ENCODE measurements around the gene C1orf159. TPM values are rescaled to one million over a fixed set of nuclear protein-coding genes. Genes with fewer than 3 reads are reported as not detected.

The C1orf159 gene
- total RNA-seq, 2 donors from 2014 or later: 18.0 to 18.6 TPM

- ATAC-seq (replicated peaks in 1 of 2) (no peak), DNase-seq (no peak)
- Mint-ChIP-seq H3K27ac (no peak overlapping the region), H3K27me3 (ENCODE audit: low read depth) (no peaks in the 10 kb centered on the region), H3K4me3 (no peak overlapping the region), H3K9me3 (no peaks in the 10 kb centered on the region), H3K36me3 (ENCODE audit: insufficient read depth in 2 of 2) (no peaks in the 10 kb centered on the region), H3K4me1 (ENCODE audit: low read depth) (peaks cover 14% of the 10 kb centered on the region)
Measured at GRCh38 chr1:1134300-1134970, 18.5 kb upstream of the C1orf159 start.

- H3K9me3 Mint-ChIP-seq: no peaks in the 10 kb centered on the region
- DNase-seq (no peak), ATAC-seq (replicated peaks in 1 of 2) (no peak)
- H3K4me3 Mint-ChIP-seq: no peak overlapping the region
- H3K4me1 Mint-ChIP-seq (ENCODE audit: low read depth): peaks cover 14% of the 10 kb centered on the region
- H3K27me3 Mint-ChIP-seq (ENCODE audit: low read depth): no peaks in the 10 kb centered on the region
- no peaks in the 10 kb centered on the region for H3K36me3 Mint-ChIP-seq (ENCODE audit: insufficient read depth in 2 of 2)
- H3K27ac Mint-ChIP-seq: no peak overlapping the region
Measured at GRCh38 chr1:1132956-1133750, 17.3 kb upstream of the C1orf159 start.

GRCh38 chr1:1132042-1132950 lies 16.4 kb upstream of the C1orf159 start:
- Mint-ChIP-seq H3K27ac (no peak overlapping the region), H3K27me3 (ENCODE audit: low read depth) (no peaks in the 10 kb centered on the region), H3K4me1 (ENCODE audit: low read depth) (peaks cover 7% of the 10 kb centered on the region), H3K36me3 (ENCODE audit: insufficient read depth in 2 of 2) (no peaks in the 10 kb centered on the region), H3K4me3 (no peak overlapping the region), H3K9me3 (no peaks in the 10 kb centered on the region)
- ATAC-seq (replicated peaks in 1 of 2) (no peak), DNase-seq (no peak)

GRCh38 chr1:1130206-1131120 lies 14.6 kb upstream of the C1orf159 start:
- Mint-ChIP-seq H3K36me3 (ENCODE audit: insufficient read depth in 2 of 2) (no peaks in the 10 kb centered on the region), H3K27ac (no peak overlapping the region), H3K4me1 (ENCODE audit: low read depth) (no peaks in the 10 kb centered on the region), H3K27me3 (ENCODE audit: low read depth) (no peaks in the 10 kb centered on the region), H3K4me3 (no peak overlapping the region), H3K9me3 (no peaks in the 10 kb centered on the region)
- ATAC-seq (replicated peaks in 1 of 2) (no peak), DNase-seq (no peak)

GRCh38 chr1:1129381-1129821 lies 13.5 kb upstream of the C1orf159 start:
- Mint-ChIP-seq H3K27ac (no peak overlapping the region), H3K4me3 (no peak overlapping the region), H3K36me3 (ENCODE audit: insufficient read depth in 2 of 2) (no peaks in the 10 kb centered on the region), H3K27me3 (ENCODE audit: low read depth) (no peaks in the 10 kb centered on the region), H3K4me1 (ENCODE audit: low read depth) (no peaks in the 10 kb centered on the region), H3K9me3 (no peaks in the 10 kb centered on the region)
- DNase-seq: no peak
- no peak for ATAC-seq (replicated peaks in 1 of 2)

- Mint-ChIP-seq H3K4me3 (no peak overlapping the region), H3K36me3 (ENCODE audit: insufficient read depth in 2 of 2) (peaks cover 3% of the 10 kb centered on the region in 2 donors), H3K27ac (no peak overlapping the region), H3K27me3 (ENCODE audit: low read depth) (no peaks in the 10 kb centered on the region), H3K4me1 (ENCODE audit: low read depth) (no peaks in the 10 kb centered on the region), H3K9me3 (peaks cover 6% of the 10 kb centered on the region in 2 donors)
- DNase-seq (no peak), ATAC-seq (replicated peaks in 1 of 2) (no peak)
Measured at GRCh38 chr1:1128454-1129139, 12.7 kb upstream of the C1orf159 start.

GRCh38 chr1:1127551-1128451 lies 11.9 kb upstream of the C1orf159 start:
- Mint-ChIP-seq H3K36me3 (ENCODE audit: insufficient read depth in 2 of 2) (peaks cover 4 to 5% of the 10 kb centered on the region in 2 donors), H3K4me1 (ENCODE audit: low read depth) (peaks cover 1% of the 10 kb centered on the region), H3K4me3 (no peak overlapping the region), H3K27ac (no peak overlapping the region), H3K9me3 (peaks cover 8 to 9% of the 10 kb centered on the region in 2 donors), H3K27me3 (ENCODE audit: low read depth) (no peaks in the 10 kb centered on the region)
- ATAC-seq (replicated peaks in 1 of 2) (no peak), DNase-seq (no peak)

GRCh38 chr1:1125945-1126344 lies 10.1 kb upstream of the C1orf159 start:
- H3K27ac Mint-ChIP-seq: no peak overlapping the region
- H3K4me1 Mint-ChIP-seq (ENCODE audit: low read depth): peaks cover 5% of the 10 kb centered on the region
- H3K36me3 Mint-ChIP-seq (ENCODE audit: insufficient read depth in 2 of 2): peaks cover 4 to 5% of the 10 kb centered on the region in 2 donors
- no peak for DNase-seq
- no peak for ATAC-seq (replicated peaks in 1 of 2)
- H3K27me3 Mint-ChIP-seq (ENCODE audit: low read depth): no peaks in the 10 kb centered on the region
- H3K4me3 Mint-ChIP-seq: no peak overlapping the region
- peaks cover 8 to 9% of the 10 kb centered on the region in 2 donors for H3K9me3 Mint-ChIP-seq

GRCh38 chr1:1124786-1125642 lies 9.1 kb upstream of the C1orf159 start:
- ATAC-seq (replicated peaks in 1 of 2) (no peak), DNase-seq (no peak)
- H3K4me1 Mint-ChIP-seq (ENCODE audit: low read depth): peaks cover 5% of the 10 kb centered on the region
- H3K36me3 Mint-ChIP-seq (ENCODE audit: insufficient read depth in 2 of 2): peaks cover 4 to 5% of the 10 kb centered on the region in 2 donors
- H3K4me3 Mint-ChIP-seq: no peak overlapping the region
- peaks cover 8 to 9% of the 10 kb centered on the region in 2 donors for H3K9me3 Mint-ChIP-seq
- H3K27me3 Mint-ChIP-seq (ENCODE audit: low read depth): no peaks in the 10 kb centered on the region
- H3K27ac Mint-ChIP-seq: no peak overlapping the region

- Mint-ChIP-seq H3K4me1 (ENCODE audit: low read depth) (peaks cover 5% of the 10 kb centered on the region), H3K27me3 (ENCODE audit: low read depth) (peaks cover 3% of the 10 kb centered on the region), H3K36me3 (ENCODE audit: insufficient read depth in 2 of 2) (peaks cover 4 to 5% of the 10 kb centered on the region in 2 donors), H3K27ac (no peak overlapping the region), H3K9me3 (peaks cover 8 to 9% of the 10 kb centered on the region in 2 donors), H3K4me3 (no peak overlapping the region)
- DNase-seq: no peak
- ATAC-seq (replicated peaks in 1 of 2): no peak
Measured at GRCh38 chr1:1124508-1124785, 8.6 kb upstream of the C1orf159 start.

Data from activated T-cell treated with anti-CD3 and anti-CD28 coated beads, Interleukin-2, amount 50 U/mL, for 72 hours (primary cell).